Stimulated activated CD4-positive, alpha-beta T cell treated with anti-CD3 and anti-CD28 coated beads, Interleukin-15, amount 100 ng/mL, for 48 hours (primary cell): ENCODE results near the gene FCF1.

Source experiments
- DNase-seq, 2 donors: peaks; one replicate each; pipeline ENCODE4 v3.0.0-alpha.2; 2020; ENCODE audit warnings: low read depth in 2 of 2

Gene FCF1, protein sequence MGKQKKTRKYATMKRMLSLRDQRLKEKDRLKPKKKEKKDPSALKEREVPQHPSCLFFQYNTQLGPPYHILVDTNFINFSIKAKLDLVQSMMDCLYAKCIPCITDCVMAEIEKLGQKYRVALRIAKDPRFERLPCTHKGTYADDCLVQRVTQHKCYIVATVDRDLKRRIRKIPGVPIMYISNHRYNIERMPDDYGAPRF

DNA sequence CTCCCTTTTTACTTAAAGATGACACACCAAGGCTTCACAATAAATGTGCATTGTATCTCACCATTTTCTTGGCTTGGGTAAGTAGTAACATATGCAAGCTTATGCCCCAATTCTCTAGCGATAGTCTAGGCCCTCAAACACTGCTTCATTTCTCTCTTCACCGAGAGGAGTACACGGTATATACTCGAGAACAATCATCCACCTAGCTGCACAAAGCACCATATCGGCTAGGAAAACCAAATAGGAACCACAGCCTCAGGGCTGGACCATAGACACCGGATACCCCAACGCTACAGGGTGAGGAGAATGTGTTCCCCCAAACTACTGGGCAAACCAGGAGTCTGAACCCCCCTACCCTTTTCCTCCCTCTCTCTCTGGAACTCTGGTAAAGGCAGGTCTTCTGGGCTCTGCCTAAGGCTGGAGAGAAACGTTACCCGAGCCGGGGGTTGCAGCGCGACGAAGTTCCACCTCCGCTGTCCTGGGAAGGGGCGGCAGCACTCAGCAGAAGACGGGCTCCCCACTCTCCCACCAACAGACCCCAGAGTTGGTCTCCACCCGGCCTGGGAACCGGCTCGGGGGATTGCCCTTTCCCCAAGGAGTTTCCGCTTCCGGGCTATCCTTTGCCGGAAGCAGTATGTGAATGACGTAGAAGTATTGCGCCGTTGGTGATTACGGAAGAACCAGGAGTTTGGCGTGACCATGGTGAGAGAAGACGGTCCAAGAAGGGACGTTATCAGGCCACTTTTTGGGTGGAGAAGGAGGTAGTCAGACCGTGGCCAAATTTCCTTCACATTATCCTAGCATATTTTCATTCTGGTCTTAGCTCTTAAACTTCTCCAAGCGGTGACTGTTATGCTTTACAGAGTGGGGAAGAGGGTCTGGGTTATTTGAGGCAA is at the start of gene FCF1, which contains the start of gene AREL1:
Gene FCF1 (plus strand): TSS at position 646 of the 896 bp plus-strand sequence. CDS start 54 bp downstream, at position 700.
Gene AREL1 (minus strand): TSS at position 582 of the 896 bp plus-strand sequence. CDS start 27,465 bp downstream, outside the sequence.
- DNase-seq: peak; percentile 68 to 74

DNA sequence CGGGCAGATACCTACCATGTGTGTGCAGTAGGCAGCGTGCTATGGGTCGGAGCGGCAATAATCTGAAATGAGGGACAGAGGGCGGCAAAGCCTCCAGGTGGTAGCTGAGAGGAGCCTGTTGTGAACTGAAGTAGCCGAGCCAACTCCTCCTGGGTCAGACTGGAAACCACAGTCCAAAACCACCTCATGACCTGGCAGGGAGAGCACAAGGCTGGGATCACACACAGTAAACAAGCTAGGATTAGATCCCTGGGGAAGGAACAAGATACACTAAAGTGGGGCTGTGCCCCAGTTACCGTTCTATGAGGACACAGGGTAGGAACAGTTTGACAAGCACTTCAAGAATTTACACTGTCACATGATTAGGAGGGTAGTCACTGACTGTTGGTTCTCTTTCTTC is 49.1 kb upstream of the FCF1 start:
- no peak for DNase-seq

DNA sequence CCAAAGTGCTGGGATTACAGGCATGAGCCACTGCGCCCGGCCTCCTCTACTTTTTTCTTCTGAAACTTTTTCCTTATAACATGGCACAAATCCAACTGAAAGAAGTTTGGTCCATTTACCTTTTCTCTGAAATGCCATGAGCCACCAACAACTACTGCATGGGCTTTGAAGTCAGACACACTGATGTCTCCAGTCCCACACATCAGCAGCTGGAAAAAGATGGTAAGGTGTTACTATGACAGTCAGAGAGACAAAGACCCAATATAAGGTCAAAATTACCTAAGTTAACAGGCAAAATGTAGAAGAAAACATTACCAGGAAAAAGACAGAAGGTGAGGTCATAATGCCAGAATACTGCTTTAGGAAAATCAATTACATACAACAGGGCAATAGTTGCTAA is 48.2 kb upstream of the FCF1 start:
- DNase-seq: no peak

DNA sequence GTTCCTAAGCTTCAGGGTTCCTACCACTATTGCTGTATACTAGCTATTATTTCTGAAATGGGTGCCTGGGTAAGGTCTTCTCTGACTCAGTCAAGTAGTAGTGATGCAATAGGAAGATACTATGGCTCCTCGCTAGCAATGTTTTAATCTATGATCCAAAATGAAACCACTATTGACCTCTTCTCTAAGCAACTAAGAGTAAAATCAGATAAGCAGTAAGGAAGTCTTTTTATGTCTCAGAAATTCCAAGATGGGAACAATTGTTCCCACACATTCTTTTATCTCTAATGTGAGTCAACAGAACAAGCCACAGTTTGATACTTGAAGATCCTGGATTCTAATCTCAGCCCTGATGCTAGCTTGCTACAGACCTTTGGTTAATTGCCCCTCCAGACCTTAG is 45.2 kb upstream of the FCF1 start:
- DNase-seq: no peak

DNA sequence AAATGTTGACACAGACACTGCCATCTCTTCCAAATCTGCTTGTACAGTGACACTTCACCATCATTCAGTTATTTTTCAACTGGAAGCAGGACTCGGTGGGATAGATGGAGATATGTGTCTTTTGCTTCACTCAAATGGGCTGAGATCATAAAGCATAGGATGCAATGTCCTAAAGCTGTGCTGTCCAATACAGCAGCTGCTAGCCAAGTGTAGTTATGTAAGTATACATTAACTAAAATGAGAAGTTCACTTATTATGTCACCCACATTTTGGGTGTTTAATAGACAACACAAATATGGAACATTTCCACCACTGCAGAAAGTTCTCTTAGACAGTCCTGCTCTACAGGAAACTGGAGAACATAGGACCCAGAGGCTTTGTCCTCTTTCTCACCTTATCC is 43.7 kb upstream of the FCF1 start:
- no peak for DNase-seq

DNA sequence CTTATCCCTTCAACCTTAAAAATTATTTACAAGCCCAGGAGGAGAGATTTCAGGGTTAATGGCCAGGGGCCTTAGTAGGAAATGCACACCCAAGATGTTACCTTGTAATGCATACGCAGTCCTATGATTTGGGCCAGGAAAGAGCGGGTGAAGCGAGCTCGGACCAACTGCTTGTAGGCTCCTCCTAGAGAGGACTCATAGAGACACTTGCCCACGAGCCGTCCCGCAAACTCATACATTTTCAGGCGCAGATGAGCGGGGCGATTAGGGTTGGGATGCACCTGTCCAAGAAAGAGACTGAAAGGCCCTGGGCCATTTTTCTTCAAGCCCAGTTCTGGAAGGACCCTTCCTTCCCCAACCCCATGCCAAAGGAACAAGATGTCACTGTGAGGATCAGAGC is 43.1 kb upstream of the FCF1 start:
- no peak for DNase-seq

DNA sequence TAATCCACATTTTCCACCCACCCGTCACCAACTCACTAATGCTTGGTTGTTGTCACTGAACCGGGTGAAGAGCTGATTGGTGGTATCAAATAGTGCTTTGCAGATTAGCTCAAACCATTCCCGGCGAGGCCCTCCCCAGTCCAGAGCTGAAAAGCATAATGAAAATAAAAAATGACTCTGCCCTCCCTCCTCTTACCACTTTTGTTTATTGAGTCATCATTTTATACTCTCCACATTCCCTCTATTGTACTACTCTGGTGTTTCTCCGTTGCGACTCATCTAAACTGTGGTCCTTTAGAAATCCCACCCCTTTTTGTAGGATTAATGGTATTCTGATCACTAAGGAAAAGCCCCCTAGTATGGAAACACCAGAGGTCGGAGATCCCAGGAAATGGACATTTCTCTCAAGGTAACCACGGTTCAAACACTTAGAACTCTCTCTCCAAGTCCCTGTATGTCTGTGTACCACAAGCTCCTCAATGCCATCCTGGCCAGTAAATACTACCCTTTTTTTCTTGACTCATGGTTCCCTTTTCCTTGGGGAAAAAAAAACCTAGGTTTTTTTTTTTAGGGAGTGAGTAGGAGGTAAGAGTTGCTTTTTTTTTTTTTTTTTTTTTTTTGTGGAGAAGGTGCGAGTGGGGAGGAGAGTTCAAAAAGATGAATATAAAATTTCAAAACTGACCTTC is 42.1 kb upstream of the FCF1 start:
- DNase-seq: no peak

DNA sequence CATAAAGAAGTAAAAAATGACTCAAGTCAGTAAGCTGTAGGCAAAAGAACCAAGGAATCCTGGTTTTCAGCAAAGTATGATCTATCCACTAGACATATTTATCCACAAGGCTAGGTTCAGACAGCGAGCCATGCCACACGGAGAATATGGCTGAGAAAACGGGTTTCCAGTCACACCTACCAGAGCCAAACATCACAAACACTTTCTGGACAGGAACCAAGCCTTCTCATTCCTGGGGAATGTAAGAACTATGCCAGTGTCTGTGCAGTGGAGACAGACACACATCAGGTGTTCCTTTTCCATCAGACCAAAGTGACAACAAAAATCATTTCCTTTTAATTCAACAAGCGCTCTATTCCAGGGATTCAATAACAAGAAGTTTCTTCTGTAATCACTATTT is 41.2 kb upstream of the FCF1 start:
- no peak for DNase-seq

DNA sequence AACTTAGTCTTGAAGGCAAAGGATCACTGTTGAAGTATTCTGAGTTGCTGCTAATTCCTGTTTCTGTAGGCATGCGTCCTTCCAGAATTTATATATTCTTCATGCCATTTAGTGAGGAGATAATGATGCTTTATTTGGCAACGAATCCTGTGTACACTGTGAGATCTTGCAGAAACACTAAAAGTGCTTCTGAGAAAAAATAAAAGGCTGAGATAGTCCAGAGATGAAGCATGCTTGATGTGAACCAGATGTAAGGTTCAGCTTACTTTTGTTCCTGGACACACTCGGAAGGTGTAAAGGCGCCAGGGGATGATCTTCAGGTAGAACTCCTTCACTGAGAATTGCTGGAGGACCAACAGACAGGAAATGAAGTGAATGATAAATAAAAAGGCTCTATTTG is 39.2 kb upstream of the FCF1 start:
- no peak for DNase-seq

DNA sequence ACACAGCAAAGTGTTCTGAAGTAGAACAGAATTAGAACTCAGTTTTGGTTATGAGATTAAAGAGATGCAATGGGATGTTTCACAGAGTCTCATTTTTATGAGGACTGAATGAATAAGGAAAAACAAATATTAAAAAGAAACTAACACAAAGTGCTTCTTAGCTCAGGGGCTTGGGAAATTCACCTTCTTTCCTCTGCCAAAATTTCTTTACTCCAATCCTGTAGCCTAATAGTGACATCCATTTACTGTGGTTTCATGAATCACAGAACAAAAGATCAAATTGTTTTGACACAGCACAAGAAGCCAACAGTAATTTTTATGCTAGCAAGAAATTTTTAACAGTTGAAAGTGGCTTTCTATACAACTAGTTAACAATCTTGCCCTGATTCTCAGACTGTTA is 37.7 kb upstream of the FCF1 start:
- no peak for DNase-seq

DNA sequence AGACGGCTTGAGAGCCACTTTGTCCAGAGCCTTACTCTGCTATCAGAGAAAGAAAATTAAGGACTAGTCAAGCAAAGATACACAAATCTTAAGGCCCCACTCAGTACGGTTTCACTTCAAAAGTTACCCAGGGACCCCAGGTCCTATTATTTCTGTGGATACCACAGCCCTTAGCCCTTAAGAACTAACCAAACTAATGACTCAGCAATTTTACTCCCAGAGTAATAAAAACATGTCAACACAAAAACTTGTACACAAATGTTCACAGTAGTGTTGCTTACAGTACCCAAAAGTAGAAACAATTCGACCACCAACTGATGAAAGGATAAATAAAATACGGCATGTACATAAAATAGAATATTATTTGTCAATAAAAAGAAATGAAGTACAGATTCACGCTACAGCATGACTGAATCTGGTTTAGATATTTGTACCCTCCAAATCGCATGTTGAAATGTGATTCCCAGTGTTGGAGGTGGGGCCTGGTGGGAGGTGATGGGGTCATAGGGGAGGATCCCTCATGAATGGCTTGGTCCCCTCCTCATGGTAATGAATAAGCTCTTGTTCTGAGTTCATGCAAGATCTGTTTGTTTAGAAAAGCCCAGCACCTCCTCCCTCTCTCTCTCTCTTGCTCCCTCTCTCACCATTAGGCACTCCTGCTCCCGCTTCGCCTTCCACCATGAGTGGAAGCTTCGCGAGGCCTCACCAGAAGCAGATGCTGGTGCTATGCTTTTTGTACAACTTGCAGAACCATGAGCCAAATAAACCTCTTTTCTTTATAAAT is 30.6 kb upstream of the FCF1 start:
- DNase-seq: no peak

DNA sequence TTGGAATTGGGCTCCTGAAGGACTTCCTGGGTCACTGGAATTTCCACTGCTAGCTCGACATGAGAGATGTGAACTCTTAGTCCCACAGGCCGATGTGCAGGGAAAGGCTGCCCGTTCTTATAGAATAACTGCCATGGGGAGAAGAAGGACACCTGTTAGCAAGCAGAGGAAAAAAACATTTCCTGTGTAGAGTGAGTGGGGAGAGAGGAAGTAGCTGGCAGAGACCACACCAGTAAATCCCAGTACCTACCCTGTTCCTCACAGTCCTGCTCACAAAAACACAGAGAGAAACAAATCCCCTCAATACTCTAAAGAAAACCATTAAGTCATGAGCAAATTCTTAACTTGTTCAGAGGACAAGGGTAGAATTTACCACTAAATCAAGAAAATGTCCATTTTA is 29.5 kb upstream of the FCF1 start:
- no peak for DNase-seq

DNA sequence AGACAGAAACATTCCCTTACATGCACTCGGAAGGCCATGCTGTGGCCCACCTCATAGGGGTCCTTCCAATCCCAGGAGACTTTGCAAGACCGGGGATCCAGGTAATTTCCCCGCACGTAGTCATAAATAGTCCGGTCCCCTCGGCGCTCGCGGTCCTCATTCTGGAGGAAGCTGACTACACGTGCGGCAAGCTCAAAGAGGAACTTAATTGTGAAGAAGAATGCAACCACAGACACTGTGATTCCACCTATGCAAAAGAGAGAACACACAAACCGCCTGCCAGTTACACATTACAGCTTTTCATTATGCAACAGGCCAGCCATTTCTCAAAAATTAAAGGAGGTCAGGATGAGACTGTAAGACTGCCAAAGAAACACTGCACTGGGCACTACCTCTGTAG is 28.5 kb upstream of the FCF1 start:
- no peak for DNase-seq

DNA sequence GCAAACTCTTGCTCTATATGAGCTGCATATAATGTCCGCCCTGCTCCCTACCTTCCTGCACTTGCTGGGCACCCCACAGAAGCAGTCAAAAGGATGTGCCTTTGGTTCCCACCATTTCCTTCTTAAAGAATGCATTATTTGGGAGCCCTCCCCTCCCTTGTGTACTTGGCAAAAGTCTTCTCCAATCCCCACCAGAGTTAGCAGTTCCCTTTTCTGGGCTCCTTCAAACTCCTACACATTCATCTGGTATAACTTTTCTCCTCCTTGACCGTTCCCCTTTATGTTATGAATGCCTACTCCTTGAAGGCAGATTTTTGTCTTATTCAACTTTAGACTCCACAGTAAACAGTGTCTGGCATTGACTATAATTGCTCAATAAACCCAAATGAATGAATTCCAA is 27.9 kb upstream of the FCF1 start:
- no peak for DNase-seq

DNA sequence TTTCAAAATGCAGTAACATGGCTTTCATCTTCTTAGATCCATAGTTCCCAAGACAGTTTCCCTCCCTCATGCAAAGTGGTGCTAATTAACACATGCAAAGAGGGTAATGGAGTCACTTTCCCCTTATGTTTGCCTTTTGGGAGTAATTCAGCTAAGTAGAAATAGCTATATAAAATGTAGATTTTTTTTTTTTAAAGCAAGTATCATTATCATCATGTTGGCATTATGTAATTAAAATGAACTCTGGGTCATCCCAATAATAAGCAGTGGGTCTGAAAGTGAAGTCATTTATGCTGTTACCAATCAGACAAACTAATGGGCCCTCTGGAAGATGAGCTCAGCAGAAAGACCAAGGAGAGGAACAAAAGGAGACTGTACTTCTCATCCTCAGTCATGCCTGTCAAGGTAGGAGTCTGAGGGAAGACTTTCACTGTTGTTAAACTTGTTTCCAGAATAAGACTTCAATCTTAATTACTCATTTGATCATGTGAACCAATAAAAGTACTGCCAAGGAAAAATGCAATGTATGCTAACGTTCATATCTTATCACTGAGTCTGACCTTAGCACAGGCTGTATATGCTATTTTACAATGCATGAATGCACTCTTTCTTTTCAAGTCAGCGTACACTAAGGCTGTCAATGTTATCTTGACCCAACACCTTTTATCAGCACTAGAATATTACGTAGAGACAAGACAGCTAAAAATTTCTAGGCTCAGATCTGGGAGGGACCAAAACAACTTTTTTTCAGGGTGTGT is 26.8 kb upstream of the FCF1 start:
- no peak for DNase-seq

DNA sequence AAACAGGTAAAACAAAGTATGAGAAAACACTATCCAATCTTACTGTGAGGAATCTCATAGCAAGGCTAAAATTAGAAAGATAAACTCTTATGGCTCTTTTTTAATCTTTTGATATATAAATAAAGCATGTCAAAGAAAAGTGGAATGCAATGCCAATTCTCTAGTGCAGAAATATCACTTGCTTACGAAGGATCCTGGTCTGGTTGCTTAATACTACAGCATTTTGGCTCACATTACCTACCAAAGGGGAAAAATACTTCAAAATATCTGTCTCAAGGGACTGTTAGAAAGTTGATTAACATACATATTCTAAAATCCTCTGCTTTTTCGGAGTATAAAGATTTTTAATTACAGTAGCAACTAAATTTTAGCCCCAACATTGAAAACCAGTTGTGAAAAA is 21.5 kb upstream of the FCF1 start:
- DNase-seq: no peak

DNA sequence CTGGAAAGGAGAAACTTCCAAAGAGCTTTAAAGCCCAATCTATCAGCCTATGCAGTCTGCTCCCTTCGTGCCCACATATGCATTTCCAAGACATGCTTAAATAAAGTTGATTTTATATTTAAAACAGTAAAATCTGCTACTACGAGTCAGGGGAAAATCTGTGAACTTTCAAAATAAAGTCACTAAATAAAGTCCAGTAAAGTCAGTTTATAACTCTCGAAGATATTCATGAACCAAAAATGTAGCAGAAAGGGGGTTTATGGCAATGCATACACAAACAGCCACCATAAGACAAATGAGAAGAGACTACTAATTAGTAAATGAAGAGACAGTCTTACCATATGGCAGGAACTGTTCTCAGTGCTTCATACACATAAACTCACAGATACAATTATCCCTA is 19.8 kb upstream of the FCF1 start:
- no peak for DNase-seq

DNA sequence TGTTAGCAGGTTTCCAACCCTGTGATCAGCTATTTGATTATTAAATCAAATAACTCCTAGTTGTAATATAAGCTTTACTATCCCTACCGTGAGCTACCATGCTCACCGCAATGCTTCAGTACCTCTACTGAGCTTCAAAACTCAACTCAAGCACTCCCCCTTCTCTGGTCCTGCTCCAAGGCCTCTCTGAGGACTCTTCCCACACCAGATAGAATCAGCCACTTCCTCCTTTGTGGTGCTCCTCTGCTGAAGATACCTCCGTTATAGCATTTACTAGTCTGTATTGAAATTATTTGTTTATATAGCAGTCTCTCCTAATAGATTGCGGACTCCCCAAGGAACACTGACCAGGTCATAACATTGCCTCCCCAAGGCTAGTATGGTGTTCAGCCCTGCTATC is 17.5 kb upstream of the FCF1 start:
- DNase-seq: no peak

DNA sequence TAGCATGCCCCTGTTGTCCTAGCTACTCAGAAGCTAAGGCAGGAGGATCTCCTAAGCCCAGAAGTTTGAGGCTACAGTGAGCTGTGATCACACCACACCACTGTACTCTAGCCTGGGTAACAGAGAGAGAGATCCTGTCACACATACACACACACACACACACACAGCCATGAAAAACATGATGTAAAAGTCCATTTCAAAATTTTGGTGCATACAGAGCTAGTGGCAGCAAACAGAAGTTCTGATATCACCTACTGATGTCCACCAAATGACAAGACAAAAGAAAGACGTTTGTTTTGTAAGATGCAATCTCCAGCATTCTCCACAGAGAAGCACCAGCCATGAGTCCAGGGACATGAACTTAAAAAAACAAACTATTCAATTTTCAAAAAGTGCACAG is 15.9 kb upstream of the FCF1 start:
- no peak for DNase-seq

DNA sequence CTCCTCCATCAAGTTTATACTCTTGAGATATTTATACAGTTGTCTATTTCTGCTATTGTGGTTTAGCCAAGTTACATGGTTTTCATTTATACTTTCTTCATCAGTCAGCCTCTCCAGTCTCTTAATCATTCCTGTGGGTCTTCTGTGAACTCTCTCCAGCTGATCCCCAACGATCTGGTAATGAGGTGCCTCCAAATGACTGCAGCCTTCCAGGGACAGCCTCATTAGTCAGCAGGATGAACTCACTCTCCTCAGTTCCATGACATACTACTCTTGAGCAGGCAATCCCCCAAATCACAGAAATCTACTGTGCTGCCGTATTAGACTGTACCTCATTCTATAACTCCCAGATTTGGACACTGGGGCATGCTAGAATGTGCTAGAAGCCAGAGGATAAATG is 15.4 kb upstream of the FCF1 start:
- no peak for DNase-seq

DNA sequence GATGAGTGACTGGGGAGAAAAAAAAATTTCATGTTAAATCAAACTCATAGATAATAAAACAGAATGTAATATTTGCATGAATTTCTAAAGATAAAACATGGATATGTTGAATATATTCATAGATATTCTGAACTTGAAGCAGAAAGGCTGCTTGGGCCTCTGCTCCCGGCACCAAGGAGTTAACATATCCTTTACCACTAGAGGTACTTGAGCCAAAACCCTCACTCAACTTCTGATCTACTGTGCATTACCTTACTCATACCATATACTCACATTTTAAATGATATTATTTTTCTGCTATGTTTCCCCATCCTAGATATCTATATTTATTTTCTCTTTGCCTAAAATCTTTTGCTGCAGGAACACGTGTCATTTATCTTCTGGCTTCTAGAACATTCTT is 15.0 kb upstream of the FCF1 start:
- no peak for DNase-seq
